Lower leg skin (tissue), 3 donors: Measurements from ENCODE around the gene HEXIM2.

Source experiments
- POLR2A ChIP-seq, 2 donors: fragments of 450-650 bp; IDR thresholded peaks; one replicate each; pipeline ENCODE4 v1.6.1; 2016 to 2017; ENCODE audit warnings: antibody characterized with exemption in 2 of 2, mild to moderate bottlenecking in 1 of 2, moderate library complexity in 1 of 2
- TF ChIP-seq, protein P1 (sequence below), 3 donors: fragments of 450-650 bp; IDR thresholded peaks; one replicate each; pipeline ENCODE4 v1.5.1; 2016; ENCODE audit warnings: antibody characterized with exemption in 3 of 3, mild to moderate bottlenecking in 3 of 3, moderate library complexity in 2 of 3

DNA sequence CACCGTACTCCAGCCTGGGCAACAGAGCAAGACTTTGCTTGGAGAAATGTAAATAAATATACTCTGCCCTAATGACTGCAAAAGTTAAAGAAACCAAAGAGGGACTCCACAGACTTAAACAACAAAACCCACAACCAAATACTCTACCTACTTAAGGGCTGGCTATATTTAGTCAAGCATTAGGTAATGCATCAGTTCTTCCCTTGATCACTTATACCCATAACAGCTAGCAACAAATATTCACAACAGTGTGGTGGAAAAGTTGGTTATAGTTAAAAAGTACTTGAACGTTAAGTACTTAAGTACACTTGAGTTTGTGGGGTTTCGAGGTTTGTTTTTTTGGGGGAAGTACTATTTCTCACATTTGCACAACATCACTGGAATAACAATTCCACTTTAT, 5.4 kb upstream of the HEXIM2 start:
- TF ChIP-seq, protein P1, sequence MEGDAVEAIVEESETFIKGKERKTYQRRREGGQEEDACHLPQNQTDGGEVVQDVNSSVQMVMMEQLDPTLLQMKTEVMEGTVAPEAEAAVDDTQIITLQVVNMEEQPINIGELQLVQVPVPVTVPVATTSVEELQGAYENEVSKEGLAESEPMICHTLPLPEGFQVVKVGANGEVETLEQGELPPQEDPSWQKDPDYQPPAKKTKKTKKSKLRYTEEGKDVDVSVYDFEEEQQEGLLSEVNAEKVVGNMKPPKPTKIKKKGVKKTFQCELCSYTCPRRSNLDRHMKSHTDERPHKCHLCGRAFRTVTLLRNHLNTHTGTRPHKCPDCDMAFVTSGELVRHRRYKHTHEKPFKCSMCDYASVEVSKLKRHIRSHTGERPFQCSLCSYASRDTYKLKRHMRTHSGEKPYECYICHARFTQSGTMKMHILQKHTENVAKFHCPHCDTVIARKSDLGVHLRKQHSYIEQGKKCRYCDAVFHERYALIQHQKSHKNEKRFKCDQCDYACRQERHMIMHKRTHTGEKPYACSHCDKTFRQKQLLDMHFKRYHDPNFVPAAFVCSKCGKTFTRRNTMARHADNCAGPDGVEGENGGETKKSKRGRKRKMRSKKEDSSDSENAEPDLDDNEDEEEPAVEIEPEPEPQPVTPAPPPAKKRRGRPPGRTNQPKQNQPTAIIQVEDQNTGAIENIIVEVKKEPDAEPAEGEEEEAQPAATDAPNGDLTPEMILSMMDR (IDR thresholded peaks at IDR 0.05): no peak
- no peak for TF ChIP-seq POLR2A (IDR thresholded peaks at IDR 0.05)
